ENCODE measurements around the gene NUDT9. TPM values are rescaled to one million over a fixed set of nuclear protein-coding genes. Genes with fewer than 3 reads are reported as not detected.
"Not testable (repeated sequence)": the region's sequence is repeated elsewhere in the genome, so short reads cannot be mapped to it uniquely, and the experiment has no call there.

The NUDT9 gene
- polyA plus RNA-seq, 1 donor, result 26.0 TPM

DNA sequence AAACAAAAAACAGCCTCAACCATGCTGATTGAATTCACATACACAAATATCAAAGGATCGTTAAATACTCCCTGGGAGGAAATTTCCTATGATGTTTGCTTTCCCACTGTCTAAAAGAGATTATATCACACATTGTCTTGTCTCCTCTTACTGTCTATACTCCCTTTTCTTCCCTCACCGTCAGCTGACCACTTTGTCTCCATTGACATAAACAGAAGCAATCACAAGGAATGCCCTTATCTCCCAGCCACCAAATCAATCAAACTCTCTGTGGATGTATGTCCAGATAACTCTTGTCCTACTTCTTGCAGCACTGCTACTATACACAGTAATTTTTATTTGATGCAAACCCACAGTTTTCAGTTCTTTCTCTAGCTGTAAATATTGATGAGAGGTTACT lies 12.2 kb upstream of the NUDT9 start:
- no peak for DNase-seq

- no peak for DNase-seq
These were observed 11.7 kb upstream of the NUDT9 start for GRCh38 chr4:87410679-87411078.

DNA sequence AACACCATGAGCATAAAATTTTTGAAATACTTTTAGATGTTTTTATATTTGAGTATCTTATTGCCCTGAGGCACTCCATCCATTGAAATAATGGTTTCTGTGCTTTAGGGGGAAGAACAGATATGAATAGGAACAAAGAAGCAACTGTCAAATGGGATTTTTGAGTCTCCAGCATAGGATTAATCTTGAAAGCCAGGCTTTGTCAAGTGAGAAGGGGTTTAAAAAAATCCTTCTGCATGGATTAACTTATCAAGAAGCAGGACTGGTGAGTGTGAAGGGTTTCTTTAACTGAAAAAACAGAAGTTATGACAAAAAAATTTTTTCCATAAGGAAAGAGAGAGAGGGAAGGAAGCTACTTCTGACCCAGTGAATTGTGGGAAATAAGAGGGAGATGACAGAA lies 7.6 kb upstream of the NUDT9 start:
- no peak for DNase-seq

- no peak for DNase-seq
These were observed 5.4 kb upstream of the NUDT9 start for GRCh38 chr4:87416965-87417364.

DNA sequence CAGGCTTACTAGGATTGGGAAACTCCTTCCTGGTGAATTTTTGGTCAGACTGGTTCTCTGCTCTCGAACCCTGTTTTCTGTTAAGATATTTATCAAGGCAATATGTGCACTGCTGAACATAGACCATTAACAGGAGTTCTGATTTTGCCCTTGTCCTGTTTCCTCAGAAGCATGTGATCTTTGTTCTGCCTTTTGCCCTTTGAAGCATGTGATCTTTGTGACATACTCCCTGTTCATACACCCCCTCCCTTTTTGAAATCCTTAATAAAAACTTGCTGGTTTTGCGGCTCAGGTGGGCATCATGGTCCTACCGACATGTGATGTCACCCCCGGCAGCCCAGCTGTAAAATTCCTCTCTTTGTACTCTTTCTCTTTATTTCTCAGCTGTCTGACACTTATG lies 4.0 kb upstream of the NUDT9 start:
- DNase-seq, result not testable (repeated sequence)

GRCh38 chr4:87419578-87420249 lies 2.7 kb upstream of the NUDT9 start:
- no peak for DNase-seq

DNA sequence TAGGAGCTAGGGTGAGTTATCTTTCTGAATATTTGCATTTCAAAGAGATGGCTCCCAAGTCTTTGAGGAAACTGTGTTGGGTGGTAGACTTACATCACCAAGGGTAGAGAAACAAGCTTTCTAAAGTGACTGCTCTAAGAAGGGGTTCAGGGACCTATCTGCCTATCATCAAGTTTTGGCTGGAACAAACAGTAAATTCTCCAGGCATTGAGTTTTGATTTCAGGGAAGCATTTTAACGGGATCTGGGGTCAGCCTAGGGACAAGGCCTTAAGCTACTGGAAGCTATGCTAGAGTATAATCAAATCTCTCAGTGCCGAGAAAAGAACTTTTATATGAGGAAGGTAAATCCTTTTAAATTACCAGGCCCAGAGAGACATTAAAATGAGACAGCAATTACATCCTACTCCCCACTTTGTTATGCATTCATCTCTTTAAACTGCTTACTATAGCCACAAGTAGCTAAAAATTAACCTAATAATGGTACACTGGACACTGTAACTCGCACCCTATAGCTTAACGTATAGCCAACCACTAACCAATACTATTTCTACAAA lies 2.0 kb upstream of the NUDT9 start:
- DNase-seq, result no peak

DNA sequence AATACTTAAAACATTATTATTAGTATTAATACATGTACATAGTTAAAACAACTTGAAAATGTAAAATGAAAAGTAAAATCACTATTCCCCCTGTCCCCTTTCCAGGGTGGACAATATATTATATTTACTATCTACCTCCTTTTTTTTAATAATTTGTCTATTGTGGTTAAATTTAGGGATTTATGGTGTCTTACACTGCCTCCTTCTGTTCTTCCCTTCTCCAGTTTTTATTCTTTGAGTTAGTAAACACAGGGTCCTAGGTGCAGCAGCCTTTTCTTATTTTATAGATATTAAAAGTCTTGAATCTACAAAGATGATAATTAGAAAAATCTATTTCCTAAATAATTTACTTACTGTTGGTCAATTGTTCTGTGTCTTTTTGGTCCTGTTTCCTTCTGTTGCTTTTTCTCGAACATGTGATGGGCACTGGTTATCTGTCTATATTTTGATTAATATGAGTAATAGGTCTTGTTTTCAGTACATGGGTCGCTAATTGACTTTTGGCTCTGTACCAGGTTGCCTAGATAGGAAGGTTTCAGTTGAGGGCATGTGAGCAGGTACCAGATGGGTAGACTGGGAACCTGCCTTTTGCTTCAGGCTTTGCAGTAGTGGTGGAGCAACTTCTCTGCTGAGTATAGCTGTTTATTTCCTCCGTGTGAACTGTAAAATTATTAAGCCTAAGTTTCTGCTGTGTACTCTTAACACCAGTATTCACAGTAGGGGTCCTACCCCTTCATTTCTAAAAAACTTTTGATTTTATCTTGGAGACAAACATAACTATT lies 1.1 kb downstream of the NUDT9 start:
- DNase-seq, result no peak

DNA sequence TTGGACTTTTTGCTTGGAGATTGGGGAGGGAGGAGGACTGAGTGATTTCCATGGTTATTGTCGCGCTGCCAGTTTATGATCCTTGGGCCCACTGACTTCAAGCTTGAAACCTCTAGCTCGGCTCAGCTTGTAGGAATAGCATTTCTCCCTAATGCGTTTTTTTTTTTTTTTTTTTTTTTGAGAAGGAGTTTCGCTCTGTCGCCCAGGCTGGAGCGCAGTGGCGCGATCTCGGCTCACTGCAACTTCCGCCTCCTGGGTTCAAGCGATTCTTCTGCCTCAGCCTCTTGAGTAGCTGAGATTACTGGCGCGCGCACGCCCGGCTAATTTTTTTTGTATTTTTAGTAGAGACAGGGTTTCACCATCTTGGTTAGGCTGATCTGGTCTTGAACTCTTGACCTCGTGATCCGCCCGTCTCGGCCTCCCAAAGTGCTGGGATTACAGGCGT lies 1.7 kb downstream of the NUDT9 start:
- DNase-seq, result peak; percentile 24

DNA sequence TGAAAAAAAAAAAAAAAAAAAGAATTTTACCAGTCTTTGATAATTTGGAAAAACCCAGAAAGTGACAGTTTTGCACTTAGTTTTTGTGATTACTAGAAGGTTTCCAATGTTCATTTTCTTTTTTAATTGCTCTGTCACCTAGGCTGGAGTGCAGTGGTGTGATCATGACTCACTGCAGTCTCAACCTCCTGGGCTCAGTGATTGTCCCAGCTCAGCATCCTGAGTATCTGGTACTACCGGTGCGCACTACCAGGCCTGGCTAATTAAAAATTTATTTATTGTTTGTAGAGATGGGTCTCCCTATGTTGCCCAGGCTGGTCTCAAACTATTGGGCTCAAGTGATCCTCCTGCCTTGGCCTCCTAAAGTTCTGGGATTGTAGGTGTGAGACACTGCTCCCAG lies 3.3 kb downstream of the NUDT9 start:
- DNase-seq, result no peak

DNA sequence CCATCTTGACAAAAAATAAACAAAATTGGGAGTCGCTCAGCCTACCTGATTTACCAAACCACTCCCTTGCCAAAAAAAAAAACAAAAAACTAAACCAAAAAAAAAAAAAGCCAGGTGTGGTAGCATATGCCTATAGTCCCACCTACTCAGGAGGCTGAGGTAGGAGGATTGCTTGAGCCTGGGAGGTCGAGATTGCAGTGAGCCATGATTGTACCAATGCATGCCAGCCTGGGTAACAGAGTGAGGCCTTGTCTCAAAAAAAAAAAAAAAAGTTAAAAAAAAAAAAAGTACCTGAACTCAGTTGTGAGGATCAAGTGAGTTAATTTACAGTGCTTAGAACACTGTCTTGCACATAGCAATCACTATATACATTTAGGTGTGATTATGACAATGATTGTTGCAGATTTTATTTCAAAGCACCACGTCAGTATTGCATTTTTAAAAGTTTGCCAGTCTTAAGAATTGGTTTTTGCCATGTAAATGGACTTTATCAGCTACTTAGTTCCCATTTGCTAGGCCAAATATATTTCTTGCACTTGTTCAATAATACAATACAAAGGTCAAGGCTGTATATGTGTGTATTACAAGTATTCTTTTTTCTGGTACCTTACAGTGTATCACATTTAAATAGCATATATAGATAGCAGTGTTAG lies 4.6 kb downstream of the NUDT9 start:
- no peak for DNase-seq

DNA sequence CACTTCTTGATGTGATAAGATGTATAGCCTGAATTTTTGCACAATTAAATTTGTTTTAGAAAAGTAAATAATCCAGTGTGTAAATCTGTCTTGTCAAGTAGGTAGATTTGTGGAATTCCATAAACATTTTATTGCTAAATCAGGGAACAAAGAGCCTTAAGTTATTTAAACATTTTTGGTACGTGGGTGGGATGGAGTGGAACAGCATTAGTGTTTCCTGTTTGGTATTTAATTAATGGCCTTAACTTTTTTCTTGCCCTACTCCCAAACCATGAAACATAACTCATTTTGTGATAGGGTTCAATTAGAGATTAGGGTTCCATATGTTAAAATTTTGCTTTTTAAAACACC lies 5.1 kb downstream of the NUDT9 start:
- no peak for DNase-seq

DNA sequence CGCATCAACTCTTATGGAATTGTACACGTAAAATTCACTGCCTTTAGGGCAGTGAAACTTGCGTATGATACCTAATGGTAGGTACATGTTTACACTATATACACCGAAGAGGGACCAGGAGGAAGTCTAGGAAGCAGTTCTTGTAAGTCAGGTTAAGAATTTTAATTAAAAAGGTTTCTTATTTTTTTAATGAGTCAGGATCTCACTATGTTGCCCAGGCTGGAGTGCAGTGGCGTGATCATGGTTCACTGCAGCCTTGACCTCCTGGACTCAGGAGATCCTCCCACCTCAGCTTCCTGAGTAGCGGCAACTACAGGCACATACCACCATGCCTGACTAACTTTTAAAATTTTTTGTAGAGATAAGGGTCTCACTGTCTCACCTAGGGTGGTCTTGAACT lies 6.6 kb downstream of the NUDT9 start:
- DNase-seq, result no peak

DNA sequence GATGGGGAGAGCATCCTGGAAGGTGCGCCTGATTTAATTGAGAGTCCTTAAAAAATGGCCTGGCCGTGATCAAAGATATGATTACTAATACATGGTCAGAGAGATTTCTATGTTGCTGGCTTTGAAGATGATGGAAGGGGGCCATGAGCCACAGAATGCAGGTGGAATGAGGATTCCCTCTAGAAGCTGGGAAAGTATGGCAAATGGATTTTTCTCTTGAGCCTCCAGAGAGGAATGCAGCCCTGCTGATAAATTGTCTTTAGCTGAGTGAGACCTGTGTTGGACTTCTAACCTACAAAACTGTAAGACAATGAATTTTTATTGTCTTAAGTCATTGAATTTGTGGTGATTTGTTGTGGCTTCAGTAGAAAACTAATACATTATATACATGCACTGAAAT lies 7.7 kb downstream of the NUDT9 start:
- no peak for DNase-seq

- DNase-seq, result no peak
These were observed 11.0 kb downstream of the NUDT9 start for GRCh38 chr4:87433342-87433741.

DNA sequence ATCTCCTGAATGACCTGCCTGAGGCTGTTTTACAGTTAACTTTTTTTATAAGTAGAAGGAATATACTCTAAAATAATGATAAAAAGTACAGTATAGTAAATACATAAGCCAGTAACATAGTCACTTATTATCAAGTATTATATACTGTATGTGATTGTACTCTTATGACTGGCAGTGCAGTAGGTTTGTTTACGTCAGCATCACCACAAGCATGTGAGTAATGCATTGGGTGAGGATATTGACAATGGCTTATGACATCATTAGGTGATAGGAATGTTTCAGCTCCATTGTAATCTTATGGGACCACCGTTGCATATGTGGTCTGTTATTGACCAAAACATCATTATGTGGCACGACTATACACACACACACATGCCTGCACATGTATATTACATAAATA lies 20.5 kb downstream of the NUDT9 start:
- DNase-seq, result no peak

GRCh38 chr4:87444741-87445140 lies 22.4 kb downstream of the NUDT9 start:
- no peak for DNase-seq

GRCh38 chr4:87445964-87446363 lies 23.6 kb downstream of the NUDT9 start:
- DNase-seq, result no peak

- DNase-seq, result not testable (repeated sequence)
These were observed 24.0 kb downstream of the NUDT9 start for GRCh38 chr4:87446375-87446774.

DNA sequence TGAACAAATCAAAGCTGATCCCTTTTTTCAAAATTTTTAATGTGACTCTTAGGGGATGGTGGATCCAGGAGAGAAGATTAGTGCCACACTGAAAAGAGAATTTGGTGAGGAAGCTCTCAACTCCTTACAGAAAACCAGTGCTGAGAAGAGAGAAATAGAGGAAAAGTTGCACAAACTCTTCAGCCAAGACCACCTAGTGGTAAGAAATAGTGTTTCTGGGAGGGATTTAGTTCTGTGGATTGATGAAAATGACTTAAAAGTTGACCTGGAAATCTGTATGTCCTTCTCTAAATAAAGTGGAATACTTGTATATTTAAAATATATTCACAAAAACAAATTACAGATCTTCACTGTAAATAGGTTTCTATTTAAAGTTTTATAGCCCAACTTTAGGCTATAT lies 29.2 kb downstream of the NUDT9 start:
- no peak for DNase-seq

GRCh38 chr4:87458913-87459312 lies 36.5 kb downstream of the NUDT9 start:
- no peak for DNase-seq

DNA sequence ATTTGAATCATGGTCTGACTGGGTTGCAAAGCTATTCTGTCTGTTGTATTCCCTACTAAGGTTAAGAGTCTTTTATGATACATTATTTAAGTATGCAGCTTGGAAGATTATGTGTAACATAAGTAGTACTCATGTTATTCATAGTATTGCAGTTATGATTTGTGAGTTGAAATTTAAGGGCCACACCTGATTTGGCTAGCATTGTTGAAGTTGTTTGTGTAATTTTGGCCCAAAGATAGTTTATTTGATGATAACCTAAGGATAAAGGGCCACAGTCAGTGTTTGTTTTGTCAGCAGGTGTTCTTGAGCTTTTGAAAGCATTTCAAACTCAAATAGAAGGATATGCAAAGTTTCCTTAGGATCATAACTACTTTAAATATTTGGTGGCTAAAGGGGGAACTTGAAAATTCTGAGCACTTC lies 38.9 kb downstream of the NUDT9 start:
- no peak for DNase-seq

DNA sequence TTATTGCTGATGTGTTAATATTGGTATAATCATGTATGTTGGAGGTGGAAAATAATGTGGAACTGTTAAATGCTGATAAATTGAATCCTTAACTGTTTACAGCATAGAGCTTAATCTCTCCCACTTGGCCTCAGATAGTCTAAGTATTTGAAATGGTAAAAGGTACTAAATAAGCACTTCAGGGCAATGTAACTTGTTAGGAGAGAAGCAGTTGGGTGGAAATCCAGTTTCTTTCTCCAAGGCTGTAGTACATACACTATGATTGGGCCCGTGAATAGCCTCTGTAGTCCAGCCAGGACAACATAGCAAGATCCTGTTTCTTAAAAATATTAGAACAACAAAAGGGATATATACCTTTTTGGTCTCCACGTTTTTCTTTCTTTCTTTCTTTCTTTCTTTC lies 39.7 kb downstream of the NUDT9 start:
- DNase-seq, result no peak
